HG03571 (cell line): Measurements from ENCODE around the gene CACNG8.
"Not testable (repeated sequence)": the region's sequence is repeated elsewhere in the genome, so short reads cannot be mapped to it uniquely, and the experiment has no call there.

ENCODE experiments used
- ATAC-seq: cut with Tn5 transposase; IDR thresholded peaks from one replicate; pipeline ENCODE4 v1.9.1; 2021; ENCODE audit not compliant: unreplicated experiment

Gene CACNG8

DNA sequence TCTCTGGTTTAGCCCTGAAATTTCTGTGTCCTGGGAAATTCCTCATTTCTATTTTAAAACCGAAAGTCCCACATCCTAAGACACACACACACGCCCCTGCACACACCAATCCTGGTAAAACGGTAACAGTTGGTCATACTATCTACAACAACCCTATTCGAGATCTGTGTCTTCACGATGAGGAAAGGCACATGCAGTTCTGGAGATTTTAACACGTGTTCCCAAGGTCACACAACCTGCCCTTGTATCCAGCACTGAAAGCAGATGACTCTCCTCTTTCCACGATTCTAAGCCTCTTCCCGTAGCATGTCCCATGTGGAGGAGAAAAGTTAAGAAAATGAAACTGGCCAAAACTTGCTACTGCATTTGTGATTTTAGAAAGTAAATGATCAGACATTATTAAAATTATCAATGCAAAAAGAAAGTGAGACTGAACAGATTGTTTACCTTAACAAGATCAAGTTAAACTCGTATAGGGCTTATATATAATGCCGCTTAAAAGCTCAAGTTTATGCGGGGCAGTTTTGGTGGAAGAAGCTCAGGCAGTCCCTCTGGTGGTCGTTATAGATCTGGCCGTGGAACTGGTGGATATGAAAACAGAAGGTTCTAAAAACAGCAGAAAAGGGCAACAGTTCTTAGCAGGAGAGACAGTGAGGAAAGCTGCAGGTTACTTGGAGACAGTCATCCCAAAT is 68.3 kb downstream of the CACNG8 start:
- ATAC-seq: no peak

DNA sequence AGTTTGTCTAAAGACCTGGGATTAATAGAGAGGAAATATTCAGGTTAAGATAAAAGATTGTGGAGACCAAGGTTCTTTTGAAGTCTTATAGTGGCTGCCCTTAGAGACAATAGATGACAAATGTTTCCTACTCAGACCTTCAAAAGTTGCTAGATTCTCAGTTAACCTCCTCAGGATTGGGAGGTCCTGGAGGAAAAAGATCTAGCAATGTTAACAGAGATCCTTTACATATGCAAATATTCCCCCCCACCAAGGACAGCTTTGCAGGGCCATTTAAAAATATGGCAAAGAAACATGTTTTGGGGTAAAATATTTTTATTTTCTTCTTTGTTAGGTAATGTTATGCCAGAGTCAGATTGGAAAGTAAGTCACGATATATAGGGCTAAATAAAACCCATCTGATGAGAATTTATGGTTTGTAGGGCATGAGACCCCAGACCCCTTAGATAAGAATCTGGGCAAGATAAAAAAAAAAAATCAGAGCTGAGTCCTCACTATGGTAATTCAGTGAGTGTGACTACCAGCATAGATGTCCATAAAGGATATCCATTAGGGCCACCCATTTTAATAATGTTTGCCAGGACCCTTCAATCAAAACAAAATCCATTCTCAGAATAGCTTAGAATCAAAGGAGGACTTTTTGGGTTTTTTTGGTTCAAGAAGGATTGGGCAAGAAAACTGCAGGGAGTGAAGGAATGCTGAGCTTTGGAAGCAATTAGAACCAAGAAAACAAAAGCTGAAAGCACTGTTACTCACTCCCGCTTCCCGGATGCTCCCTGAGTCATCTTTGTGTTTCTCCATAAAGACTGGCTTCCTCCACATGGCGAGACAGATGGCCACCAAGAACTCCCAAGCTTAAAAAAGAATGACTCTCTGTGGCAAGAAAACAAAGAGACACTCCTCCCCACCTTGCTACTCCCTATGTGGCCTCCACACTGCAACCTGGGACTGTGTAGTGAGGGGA is 72.8 kb downstream of the CACNG8 start:
- ATAC-seq: no peak

DNA sequence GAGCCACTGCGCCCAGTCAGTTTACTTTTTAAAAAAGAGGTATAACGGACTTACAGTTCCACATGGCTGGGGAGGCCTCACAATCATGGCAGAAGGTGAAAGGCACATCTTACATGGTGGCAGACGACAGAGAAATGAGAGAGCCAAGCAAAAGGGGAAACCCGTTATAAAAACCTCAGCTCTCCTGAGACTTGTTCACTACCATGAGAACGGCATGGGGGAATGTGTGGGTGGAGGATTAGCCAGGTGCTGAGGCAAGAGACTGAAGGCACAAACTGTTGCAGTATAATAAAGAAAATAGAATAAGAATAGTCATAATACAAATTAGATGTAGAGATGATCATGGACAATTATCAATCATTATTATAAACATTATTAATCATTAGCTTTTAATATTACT is 73.8 kb downstream of the CACNG8 start:
- not testable (repeated sequence) for ATAC-seq
